B cell (primary cell): ENCODE results near the gene OR6N1.

Source experiments
- CTCF ChIP-seq: fragments of 200-600 bp; IDR thresholded peaks from one replicate; pipeline ENCODE4 v1.8.0; 2022; ENCODE audit warnings: antibody characterized with exemption, mild to moderate bottlenecking
- EZH2 ChIP-seq: IDR thresholded peaks from 2 replicates; pipeline ENCODE4 v1.6.1; 2012; ENCODE audit warnings: borderline replicate concordance, low read depth, mild to moderate bottlenecking, moderate library complexity, low read length; ENCODE audit not compliant: insufficient read depth, poor library complexity, severe bottlenecking

- TF ChIP-seq EZH2 (no peak), CTCF (no peak)
Measured at GRCh38 chr1:158754420-158754819, 17.6 kb downstream of the OR6N1 start, which contains the start of gene OR6K6.
